ENCODE results near the gene ZNF804A. TPM values are rescaled to one million over a fixed set of nuclear protein-coding genes. Genes with fewer than 3 reads are reported as not detected.

Gene ZNF804A
- total RNA-seq (under 1 TPM in 2 of 10 donors, not detected in 8; 0.07 to 0.12 TPM), polyA plus RNA-seq (under 1 TPM in 1 of 2 donors, not detected in 1; 0.03 TPM)
- long read RNA-seq, donor 1, result 0 reads
- long read RNA-seq, donor 2, result 0 reads
- long read RNA-seq, donor 3, result 0 reads

DNA sequence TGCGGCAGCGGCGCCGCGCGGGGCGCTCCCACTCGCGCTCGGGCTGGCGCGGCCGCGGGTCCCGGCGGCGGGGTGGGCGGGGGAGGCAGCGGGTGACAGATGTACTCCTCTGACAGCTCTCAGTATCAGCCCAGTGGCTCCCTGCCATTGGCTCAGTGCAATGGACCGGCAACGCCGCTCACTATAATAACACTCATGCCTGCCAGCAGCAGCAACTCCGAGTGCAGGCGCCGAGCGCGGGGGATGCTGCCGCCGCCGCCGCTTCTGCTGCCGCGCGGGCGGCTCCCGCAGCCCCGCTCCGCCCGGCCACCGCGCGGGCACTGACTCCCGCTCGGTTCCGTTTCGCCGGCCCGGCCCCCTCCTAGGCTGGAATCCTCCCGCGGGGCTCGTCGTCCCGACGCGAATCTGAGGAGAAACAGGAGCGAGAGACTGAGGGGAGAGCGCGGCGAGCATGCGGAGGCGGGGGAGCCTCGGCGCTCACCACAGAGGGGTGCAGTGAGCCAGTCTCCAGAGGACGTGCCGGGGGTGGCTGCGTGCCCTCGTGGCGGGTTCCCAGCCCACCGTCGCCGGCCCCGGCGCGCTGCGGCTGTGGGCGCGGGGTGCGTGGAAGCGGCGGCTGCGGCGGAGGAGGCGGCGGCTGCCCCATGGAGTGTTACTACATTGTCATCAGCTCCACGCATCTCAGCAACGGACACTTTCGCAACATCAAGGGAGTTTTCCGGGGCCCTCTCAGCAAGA, at the start of gene ZNF804A:
TSS of gene ZNF804A (plus strand) at position 214 of the 738 bp plus-strand sequence. CDS start at position 645, 431 bp downstream.
- H3K27ac ChIP-seq, result peak within 1 kb of the TSS in 1 of 10 donors; percentile 88
- peaks cover 0 to 62% (median 24%) of the 10 kb centered on the region in 7 donors for H3K27me3 ChIP-seq
- peak within 1 kb of the TSS; percentile 25 to 65 (median 50) for H3K4me3 ChIP-seq
- ATAC-seq (peak in 7 of 8 donors; percentile 54 to 91 (median 77)), DNase-seq (peak; percentile 14 to 45)
- 1% methylated on average over 88 of the region's 88 CpGs for WGBS, 2 donors
- no peaks in the 10 kb centered on the region for H3K36me3 ChIP-seq
- intact Hi-C loops (cut with DNase I), result no loop called here
- H3K4me1 ChIP-seq, result peaks cover 0 to 14% (median 8%) of the 10 kb centered on the region in 9 donors
- TF ChIP-seq CTCF (IDR thresholded peaks at IDR 0.05), result no peak
- H3K9me3 ChIP-seq, result no peaks in the 10 kb centered on the region

GRCh38 chr2:184549153-184549552, 49.2 kb upstream of the ZNF804A start:
- Histone ChIP-seq H3K4me1 (no peaks in the 10 kb centered on the region), H3K27me3 (no peaks in the 10 kb centered on the region), H3K9me3 (peaks cover 0 to 9% (median 0%) of the 10 kb centered on the region in 11 donors), H3K36me3 (no peaks in the 10 kb centered on the region), H3K4me3 (no peak overlapping the region), H3K27ac (no peak overlapping the region)
- DNase-seq (no peak), ATAC-seq (no peak)
- intact Hi-C loops (cut with DNase I), result no loop called here
- 80 to 85% methylated on average over 2 of the region's 2 CpGs for WGBS, 2 donors
- no peak for TF ChIP-seq CTCF (IDR thresholded peaks at IDR 0.05)

GRCh38 chr2:184551626-184552025, 46.7 kb upstream of the ZNF804A start:
- WGBS, 2 donors, result 86 to 88% methylated on average over 1 of the region's 1 CpG
- intact Hi-C loops (cut with DNase I), result no loop called here
- no peak overlapping the region for H3K27ac ChIP-seq
- H3K4me3 ChIP-seq, result no peak overlapping the region
- H3K9me3 ChIP-seq, result peaks cover 0 to 9% (median 0%) of the 10 kb centered on the region in 11 donors
- no peak for DNase-seq
- no peaks in the 10 kb centered on the region for H3K4me1 ChIP-seq
- no peaks in the 10 kb centered on the region for H3K36me3 ChIP-seq
- no peaks in the 10 kb centered on the region for H3K27me3 ChIP-seq
- no peak for ATAC-seq
- no peak for TF ChIP-seq CTCF (IDR thresholded peaks at IDR 0.05)

DNA sequence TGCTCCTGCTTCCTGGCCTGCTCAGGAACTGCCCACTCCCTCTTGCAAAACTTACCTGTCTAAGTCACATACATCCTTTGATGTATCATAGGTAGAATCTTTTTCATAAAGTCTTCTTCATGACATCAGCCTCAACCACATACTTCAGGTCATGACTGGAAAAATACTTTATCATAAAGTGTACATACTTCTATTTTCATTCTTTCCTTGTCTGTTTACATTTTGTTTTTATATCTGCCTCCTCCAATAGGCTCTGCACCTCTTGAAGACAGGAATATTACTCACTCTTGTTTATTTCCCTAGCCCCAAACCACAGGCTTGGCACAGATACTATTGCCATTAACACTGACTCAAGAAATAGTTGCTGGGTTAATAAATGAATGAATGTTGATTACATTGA, 43.6 kb upstream of the ZNF804A start:
- Histone ChIP-seq H3K27me3 (no peaks in the 10 kb centered on the region), H3K36me3 (no peaks in the 10 kb centered on the region), H3K4me3 (no peak overlapping the region), H3K27ac (no peak overlapping the region), H3K9me3 (peaks cover 0 to under 1% (median 0%) of the 10 kb centered on the region in 11 donors), H3K4me1 (no peaks in the 10 kb centered on the region)
- intact Hi-C loops (cut with DNase I), result no loop called here
- ATAC-seq (no peak), DNase-seq (no peak)
- no peak for TF ChIP-seq CTCF (IDR thresholded peaks at IDR 0.05)

All from heart right ventricle (tissue), 16 donors.